Measurements from ENCODE around the gene CST6.

Gene CST6

DNA sequence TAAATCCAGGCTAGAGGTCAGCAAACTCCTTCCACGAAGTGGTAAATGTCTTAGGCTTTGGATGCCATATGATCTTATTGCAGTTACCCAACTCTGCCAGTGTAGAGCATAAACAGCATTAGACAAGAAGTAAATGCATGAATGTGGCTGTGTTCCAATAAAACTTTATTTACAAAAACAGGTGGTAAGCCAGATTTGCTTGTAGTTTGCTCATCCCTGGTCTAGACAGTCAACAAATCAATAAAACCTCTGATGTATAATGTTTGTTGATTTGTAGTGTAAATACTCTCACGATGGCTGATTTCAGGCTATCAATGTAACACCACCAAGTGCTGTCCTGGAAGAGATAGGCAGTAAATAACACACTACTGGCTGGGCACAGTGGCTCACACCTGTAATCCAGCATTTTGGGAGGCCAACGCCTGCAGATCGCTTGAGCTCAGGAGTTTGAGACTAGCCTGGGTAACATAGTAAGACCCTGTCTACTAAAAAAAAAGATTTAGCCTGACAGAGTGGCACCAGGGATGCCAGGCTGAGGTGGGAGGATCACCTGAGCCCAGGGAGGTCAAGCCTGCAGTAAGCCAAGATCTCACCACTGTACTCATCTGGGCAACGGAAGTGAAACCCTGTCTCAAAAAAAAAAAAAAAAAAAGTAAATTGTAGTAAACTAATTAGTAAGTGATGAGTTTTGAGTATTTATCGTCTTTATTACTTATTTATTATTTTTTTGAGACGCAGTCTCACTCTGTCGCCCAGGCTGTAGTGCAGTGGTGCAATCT is 21.3 kb downstream of the CST6 start:
- no peak overlapping the region for H3K27ac ChIP-seq
- TF ChIP-seq, protein P1, sequence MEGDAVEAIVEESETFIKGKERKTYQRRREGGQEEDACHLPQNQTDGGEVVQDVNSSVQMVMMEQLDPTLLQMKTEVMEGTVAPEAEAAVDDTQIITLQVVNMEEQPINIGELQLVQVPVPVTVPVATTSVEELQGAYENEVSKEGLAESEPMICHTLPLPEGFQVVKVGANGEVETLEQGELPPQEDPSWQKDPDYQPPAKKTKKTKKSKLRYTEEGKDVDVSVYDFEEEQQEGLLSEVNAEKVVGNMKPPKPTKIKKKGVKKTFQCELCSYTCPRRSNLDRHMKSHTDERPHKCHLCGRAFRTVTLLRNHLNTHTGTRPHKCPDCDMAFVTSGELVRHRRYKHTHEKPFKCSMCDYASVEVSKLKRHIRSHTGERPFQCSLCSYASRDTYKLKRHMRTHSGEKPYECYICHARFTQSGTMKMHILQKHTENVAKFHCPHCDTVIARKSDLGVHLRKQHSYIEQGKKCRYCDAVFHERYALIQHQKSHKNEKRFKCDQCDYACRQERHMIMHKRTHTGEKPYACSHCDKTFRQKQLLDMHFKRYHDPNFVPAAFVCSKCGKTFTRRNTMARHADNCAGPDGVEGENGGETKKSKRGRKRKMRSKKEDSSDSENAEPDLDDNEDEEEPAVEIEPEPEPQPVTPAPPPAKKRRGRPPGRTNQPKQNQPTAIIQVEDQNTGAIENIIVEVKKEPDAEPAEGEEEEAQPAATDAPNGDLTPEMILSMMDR (conservative IDR thresholded peaks at IDR 0.05) = no peak

DNA sequence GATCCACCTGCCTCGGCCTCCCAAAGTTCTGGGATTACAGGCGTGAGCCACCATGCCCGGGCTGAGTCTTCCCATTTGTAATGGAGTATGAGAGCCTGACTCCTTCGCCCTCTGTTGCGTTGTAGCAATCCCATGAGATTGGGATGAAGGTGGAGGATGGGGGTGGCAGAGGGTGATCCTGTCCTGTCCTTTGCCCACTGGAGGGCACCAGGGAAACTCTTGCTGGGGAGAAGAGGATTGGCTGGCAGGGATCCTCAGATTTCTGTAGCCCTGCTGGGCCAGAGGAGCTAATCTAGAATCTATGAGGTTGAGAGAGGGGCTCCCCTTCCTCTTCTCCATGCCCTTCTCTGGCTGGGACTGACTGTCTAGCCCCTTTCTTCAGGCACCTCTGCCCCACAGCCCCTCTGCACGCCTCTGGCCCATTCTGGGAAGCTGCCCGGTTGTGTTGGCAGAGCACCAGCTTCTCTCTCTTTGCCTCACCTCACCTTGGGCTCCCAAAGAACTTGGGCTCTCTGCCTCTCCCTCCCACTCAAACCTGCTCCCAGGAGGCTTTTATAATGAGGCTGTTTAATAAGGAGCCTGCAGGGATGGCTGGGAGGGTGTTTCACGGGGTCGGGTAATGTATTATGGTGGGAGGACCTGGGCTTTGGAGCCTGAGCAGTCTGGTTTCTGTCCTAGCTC is 24.0 kb downstream of the CST6 start:
- TF ChIP-seq, protein P1 (conservative IDR thresholded peaks at IDR 0.05) = peak; percentile 48
- H3K27ac ChIP-seq = peak overlapping the region; percentile 25

- peak overlapping the region; percentile 25 for H3K27ac ChIP-seq
- TF ChIP-seq, protein P1 (conservative IDR thresholded peaks at IDR 0.05) = no peak
These were observed 24.5 kb downstream of the CST6 start for GRCh38 chr11:66036334-66036710.

GRCh38 chr11:66037327-66037726 is 25.5 kb downstream of the CST6 start:
- no peak overlapping the region for H3K27ac ChIP-seq
- TF ChIP-seq, protein P1 (conservative IDR thresholded peaks at IDR 0.05) = no peak

GRCh38 chr11:66039765-66040164 is 28.0 kb downstream of the CST6 start:
- no peak overlapping the region for H3K27ac ChIP-seq

GRCh38 chr11:66042227-66042995 is 30.6 kb downstream of the CST6 start:
- TF ChIP-seq, protein P1 (conservative IDR thresholded peaks at IDR 0.05) = no peak

More at GRCh38 chr11:66039765-66040164, 28.0 kb downstream of the CST6 start:
- TF ChIP-seq, protein P1 (conservative IDR thresholded peaks at IDR 0.05) = no peak

More at GRCh38 chr11:66042227-66042995, 30.6 kb downstream of the CST6 start:
- H3K27ac ChIP-seq = no peak overlapping the region
